Glomerular endothelial cell (primary cell): ENCODE data around the gene ZNF343. TPM values are rescaled to one million over a fixed set of nuclear protein-coding genes. Genes with fewer than 3 reads are reported as not detected.

Experiments
- DNase-seq: peaks from one replicate; pipeline ENCODE4 v3.0.0-alpha.2; 2011; ENCODE audit warnings: low read depth, low spot score; ENCODE audit errors: extremely low read depth
- total RNA-seq: library from RNA; depleted of rRNA; stranded (reverse); fragments of >200 nt; gene quantifications from 2 replicates; pipeline ENCODE4 v1.2.3, GENCODE V29; 2015

Gene ZNF343
- total RNA-seq, 1 donor from 2014 or later: 5.5 TPM

DNA sequence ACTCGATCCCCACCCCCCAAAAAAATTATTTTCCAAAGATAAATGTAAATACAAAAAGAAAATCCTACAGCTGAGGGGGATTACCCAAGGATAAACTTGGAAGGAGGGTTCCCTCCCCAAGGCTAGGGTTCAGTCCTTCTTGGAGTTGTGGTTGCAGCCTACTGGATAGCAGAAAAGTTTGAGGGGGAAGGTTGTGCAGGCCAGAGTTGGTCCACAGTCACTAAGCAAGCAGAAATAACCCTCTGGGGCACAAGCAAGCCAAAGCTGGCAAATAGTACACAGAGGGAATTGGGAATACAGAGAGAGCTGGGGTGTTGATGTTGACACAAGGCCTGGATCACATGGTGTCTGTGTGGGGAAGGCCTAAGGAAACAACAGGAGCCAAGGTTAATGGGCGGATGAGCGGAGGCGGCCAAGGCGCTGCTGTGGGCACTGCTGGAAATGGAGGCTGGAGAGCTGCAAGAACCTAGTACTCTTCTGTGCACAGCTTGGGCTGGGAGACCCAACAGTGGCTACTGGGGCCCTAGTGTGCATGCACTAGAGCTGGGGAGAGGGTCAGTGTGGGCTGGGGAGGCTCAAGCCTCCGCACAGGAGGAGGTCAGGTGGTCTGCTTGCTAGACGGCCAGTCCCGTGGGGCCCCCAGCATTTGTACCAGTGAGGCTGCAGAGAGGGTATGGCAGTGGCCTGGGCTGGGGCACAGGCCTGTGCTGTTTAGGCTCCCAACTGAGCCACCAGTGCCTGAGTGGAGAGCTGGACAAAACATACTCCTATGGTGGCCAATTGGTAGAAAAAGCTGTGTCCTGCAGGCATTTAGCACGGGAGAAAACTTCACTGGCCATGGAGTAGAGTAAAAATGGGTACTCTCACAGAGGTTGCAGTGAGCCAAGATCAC is 32.6 kb downstream of the ZNF343 start:
- DNase-seq: no peak

- peak; percentile 50 for DNase-seq
Observed at GRCh38 chr20:2473516-2473915, 35.2 kb downstream of the ZNF343 start.

- peak; percentile 96 for DNase-seq
Observed at GRCh38 chr20:2470423-2471193, 38.1 kb downstream of the ZNF343 start, which contains the start of gene SNRPB. Gene SNRPB (minus strand): TSS chr20:2470789. CDS start chr20:2470690, 99 bp downstream.

- no peak for DNase-seq
Observed at GRCh38 chr20:2469991-2470422, 38.7 kb downstream of the ZNF343 start.

DNA sequence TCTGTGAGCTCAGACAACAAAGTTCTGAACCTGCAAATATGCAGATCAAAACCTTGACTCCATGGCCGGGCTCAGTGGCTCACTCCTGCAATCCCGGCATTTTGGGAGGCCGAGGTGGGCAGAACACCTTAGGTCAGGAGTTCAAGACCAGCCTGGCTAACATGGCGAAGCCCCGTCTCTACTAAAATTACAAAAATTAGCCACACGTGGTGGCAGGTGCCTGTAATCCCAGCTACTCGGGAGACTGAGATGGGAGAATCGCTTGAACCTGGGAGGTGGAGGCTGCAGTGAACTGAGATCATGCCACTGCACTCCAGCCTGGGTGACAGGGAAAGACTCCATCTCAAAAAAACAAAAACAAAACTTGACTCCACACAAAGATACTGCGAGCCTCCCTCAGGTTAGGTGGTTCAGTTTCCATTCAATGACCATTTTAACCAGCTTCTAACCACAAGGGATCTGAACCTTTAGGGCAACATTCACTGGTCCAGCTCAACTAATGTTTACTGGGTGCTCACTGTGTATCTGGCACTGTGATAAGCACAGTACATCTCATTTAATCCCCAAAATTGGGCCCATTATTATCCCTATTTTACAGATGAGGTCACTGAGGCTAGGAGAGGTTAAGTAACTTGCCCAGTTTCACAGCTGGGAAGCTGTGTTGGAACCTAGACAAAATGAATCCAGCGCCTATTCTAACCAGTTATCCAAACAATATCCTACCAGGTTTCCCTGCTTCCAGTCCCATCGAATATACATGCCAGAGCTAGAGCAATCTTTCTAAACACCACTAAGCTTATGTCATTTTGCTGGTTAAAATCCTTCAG is 39.9 kb downstream of the ZNF343 start:
- no peak for DNase-seq

GRCh38 chr20:2467412-2467811 is 41.3 kb downstream of the ZNF343 start:
- no peak for DNase-seq

- DNase-seq: no peak
Observed at GRCh38 chr20:2465100-2465499, 43.6 kb downstream of the ZNF343 start.

- no peak for DNase-seq
Observed at GRCh38 chr20:2463616-2464365, 44.9 kb downstream of the ZNF343 start.

DNA sequence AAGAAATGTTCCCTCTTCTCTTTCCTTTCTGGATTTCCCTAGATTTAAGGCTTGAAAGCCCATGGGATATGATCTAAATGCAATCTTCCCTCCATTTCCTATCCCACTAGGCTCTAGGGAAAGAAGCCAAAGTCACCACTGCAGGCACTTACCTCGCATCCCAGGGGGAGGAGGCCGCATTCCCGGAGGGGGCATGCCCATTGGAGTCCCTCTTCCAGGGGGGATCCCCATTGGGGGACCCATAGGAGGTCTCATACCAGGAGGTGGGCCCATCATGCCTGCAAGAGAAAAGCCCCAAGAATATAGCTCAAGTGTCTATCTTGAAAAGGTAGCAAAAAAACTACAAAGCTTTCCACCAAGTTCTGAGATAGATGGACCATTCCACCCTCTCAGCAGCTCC is 46.2 kb downstream of the ZNF343 start:
- DNase-seq: no peak

GRCh38 chr20:2460752-2461424 is 47.8 kb downstream of the ZNF343 start:
- DNase-seq: no peak

GRCh38 chr20:2459981-2460751 is 48.5 kb downstream of the ZNF343 start:
- DNase-seq: no peak

DNA sequence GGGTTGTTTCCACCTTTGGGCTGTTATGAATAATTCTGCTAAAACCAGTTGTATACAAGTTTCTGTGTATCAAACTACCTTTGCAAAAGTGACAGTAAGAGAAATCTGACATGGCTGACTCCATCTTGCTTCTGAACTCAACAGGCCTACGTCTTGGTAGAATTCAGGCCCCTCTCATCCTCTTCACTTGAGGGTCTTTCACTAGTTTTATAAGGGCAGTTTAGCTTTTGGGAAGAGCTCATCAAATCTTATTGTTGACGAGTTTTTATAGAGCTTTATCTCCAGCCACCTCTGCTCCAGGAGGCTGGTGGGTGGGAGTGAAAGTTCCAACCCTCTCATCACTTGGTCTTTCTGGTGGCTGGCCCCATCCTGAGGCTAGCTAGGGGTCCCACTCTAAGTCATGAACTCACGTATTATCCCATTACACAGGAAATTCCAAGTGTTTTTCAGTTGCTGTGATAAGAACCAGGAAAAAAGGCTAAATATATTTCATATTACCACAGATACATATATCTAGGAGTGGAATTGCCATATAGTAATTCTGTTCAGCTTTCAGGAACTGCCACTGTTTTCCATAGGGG is 49.7 kb downstream of the ZNF343 start:
- no peak for DNase-seq

GRCh38 chr20:2455771-2456497 is 52.8 kb downstream of the ZNF343 start:
- DNase-seq: no peak

DNA sequence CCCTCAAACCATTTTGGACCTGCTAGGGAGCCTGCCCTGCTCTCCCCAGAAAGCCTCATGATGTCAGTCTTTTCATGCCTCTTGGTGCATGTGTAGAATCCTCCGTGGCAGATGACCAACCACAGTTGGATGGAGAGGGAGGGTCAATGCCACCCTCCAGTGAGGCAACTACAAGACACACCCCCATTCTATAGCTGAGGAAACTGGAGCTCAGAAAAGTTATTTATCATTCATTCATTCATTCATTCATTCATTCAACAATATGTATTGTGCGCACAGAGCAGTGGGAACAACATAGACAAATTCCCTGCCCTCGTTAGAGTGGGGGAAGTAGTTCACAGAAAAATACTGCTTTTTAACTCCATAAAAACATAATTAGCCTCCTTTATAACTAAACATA is 54.9 kb downstream of the ZNF343 start:
- no peak for DNase-seq

GRCh38 chr20:2451939-2452732 is 56.6 kb downstream of the ZNF343 start:
- no peak for DNase-seq

- no peak for DNase-seq
Observed at GRCh38 chr20:2451422-2451821, 57.3 kb downstream of the ZNF343 start.

- no peak for DNase-seq
Observed at GRCh38 chr20:2449386-2449785, 59.3 kb downstream of the ZNF343 start.
